ENCODE results near the gene CATSPER1.

GRCh38 chr11:65977621-65978390 lies 48.5 kb downstream of the CATSPER1 start:
- TF ChIP-seq CTCF (IDR thresholded peaks at IDR 0.05), result no peak
- TF ChIP-seq POLR2A (IDR thresholded peaks at IDR 0.05), result no peak
